ENCODE data around the gene PPIG. TPM values are rescaled to one million over a fixed set of nuclear protein-coding genes. Genes with fewer than 3 reads are reported as not detected.
"Not testable (repeated sequence)": the region's sequence is repeated elsewhere in the genome, so short reads cannot be mapped to it uniquely, and the experiment has no call there.

PPIG gene
- polyA plus RNA-seq, 3 donors: 92.7 to 113 (median 96.7) TPM

DNA sequence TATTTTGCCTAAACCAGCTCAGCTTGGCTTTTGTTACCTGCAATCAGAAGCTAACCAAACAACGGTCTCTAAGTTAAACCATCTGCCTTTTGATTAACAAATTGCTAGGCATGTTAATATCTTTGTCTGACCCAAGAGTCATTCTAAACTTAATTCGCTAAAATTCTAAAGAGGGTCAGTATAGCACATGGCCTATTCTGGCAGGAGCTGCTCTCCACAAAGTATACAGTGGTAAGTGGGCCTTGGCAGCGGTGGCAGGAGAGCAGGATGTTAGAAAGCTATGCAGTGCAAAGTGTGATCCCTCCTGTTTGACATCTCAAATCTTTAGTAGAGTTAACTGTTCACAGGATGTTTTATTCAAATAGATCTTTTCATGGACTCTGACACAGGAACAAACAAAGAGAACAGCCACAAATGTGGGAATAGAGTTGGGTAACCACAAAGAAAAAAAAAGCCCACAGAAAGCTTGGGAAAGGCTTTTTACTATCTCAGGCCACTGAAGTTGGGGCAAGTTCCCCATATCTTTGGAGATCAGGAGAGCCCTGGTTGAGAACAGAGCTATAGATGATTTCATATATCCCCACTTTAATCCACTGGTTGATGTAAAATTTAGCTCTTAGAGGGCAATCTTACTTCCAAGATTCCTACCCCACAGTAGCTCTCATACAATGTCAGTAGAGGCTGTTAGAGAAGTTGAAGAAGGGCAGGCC is 99.4 kb downstream of the PPIG start:
- DNase-seq (ENCODE audit: extremely low read depth in 1 of 11, low read depth in 9 of 11, low spot score in 4 of 11): no peak

- no peak for DNase-seq (ENCODE audit: extremely low read depth in 1 of 11, low read depth in 9 of 11, low spot score in 4 of 11)
Measured at GRCh38 chr2:169684135-169684565, 100.0 kb downstream of the PPIG start.

DNA sequence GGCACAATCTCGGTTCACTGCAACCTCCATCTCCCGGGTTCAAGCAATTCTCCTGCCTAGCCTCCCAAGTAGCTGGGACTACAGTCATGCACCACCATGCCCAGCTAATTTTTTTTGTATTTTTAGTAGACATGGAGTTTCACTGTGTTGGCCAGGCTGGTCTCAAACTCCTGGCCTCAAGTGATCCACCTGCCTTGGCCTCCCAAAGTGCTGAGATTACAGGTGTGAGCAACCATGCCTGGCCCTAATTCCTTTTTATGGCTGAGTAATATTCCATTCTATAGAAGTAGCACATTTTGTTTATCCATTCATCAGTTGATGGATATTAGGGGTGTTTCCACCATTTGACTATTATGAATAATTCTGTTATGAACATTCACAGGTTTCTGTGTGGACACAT is 100.6 kb downstream of the PPIG start:
- DNase-seq (ENCODE audit: extremely low read depth in 1 of 11, low read depth in 9 of 11, low spot score in 4 of 11): not testable (repeated sequence)

DNA sequence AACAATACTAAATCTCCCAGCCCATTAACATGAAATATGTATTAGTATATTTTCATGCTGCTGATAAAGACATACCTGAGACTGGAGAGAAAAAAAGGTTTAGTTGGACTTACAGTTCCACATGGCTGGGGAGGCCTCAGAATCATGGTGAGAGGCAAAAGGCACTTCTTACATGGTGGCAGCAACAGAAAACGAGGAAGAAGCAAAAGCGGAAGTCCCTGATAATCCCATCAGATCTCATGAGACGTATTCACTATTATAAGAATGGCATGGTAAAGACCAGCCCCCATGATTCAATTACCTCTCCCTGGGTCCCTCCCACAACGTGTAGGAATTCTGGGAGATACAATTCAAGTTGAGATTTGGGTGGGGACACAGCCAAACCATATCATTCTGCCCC is 102.7 kb downstream of the PPIG start:
- DNase-seq (ENCODE audit: extremely low read depth in 1 of 11, low read depth in 9 of 11, low spot score in 4 of 11): not testable (repeated sequence)

DNA sequence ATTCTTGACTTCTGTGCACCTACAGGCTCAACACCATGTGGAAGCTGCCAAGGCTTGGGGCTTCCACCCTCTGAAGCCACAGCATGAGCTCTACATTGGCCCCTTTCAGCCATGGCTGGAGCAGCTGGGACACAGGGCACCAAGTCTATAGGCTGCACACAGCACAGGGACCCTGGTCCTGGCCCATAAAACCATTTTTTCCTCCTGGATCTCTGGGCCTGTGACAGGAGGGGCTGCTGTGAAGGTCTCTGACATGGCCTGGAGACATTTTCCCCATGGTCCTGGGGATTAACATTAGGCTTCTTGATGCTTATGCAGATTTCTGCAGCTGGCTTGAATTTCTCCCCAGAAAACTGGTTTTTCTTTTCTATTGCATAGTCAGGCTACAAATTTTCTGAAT is 103.8 kb downstream of the PPIG start:
- DNase-seq (ENCODE audit: extremely low read depth in 1 of 11, low read depth in 9 of 11, low spot score in 4 of 11): not testable (repeated sequence)

- no peak for DNase-seq (ENCODE audit: extremely low read depth in 1 of 11, low read depth in 9 of 11, low spot score in 4 of 11)
Measured at GRCh38 chr2:169690958-169691357, 106.8 kb downstream of the PPIG start.

Other genes starting within 250 kb of the PPIG start
- 100 to 1,000 TPM; 151 to 221 (median 180) TPM for gene LRP2, start 221.8 kb upstream of the PPIG start, polyA plus RNA-seq (ENCODE audit: insufficient read length in 3 of 3)
- gene BBS5, start 104.9 kb upstream of the PPIG start, polyA plus RNA-seq (ENCODE audit: insufficient read length in 3 of 3): 10 to 100 TPM in 2 of 3 donors, 1 to 10 TPM in 1; 9.1 to 20.3 (median 12.4) TPM
- 1 to 10 TPM; 1.2 to 2.1 (median 1.5) TPM for gene KLHL41, start 74.6 kb upstream of the PPIG start, polyA plus RNA-seq (ENCODE audit: insufficient read length in 3 of 3)
- gene FASTKD1, start 10.5 kb upstream of the PPIG start, polyA plus RNA-seq (ENCODE audit: insufficient read length in 3 of 3): 10 to 100 TPM; 30.0 to 40.6 (median 33.3) TPM
- gene CFAP210, start 110.1 kb downstream of the PPIG start, polyA plus RNA-seq (ENCODE audit: insufficient read length in 3 of 3): 1 to 10 TPM; 3.7 to 5.5 (median 3.8) TPM
- gene PHOSPHO2, start 110.1 kb downstream of the PPIG start, polyA plus RNA-seq (ENCODE audit: insufficient read length in 3 of 3): 10 to 100 TPM; 12.5 to 19.9 (median 15.2) TPM
- 10 to 100 TPM; 28.0 to 44.8 (median 36.0) TPM for gene KLHL23, start 149.5 kb downstream of the PPIG start, polyA plus RNA-seq (ENCODE audit: insufficient read length in 3 of 3)
- 100 to 1,000 TPM; 167 to 226 (median 173) TPM for gene SSB, start 214.5 kb downstream of the PPIG start, polyA plus RNA-seq (ENCODE audit: insufficient read length in 3 of 3)
- gene METTL5, start 240.6 kb downstream of the PPIG start, polyA plus RNA-seq (ENCODE audit: insufficient read length in 3 of 3): 10 to 100 TPM; 48.4 to 53.1 (median 51.9) TPM
- gene UBR3, start 243.1 kb downstream of the PPIG start, polyA plus RNA-seq (ENCODE audit: insufficient read length in 3 of 3): 10 to 100 TPM; 32.4 to 43.6 (median 40.4) TPM

Measured in renal cortex interstitium (tissue), 11 donors.